Measurements from ENCODE around the gene CHN2.

CHN2 gene

DNA sequence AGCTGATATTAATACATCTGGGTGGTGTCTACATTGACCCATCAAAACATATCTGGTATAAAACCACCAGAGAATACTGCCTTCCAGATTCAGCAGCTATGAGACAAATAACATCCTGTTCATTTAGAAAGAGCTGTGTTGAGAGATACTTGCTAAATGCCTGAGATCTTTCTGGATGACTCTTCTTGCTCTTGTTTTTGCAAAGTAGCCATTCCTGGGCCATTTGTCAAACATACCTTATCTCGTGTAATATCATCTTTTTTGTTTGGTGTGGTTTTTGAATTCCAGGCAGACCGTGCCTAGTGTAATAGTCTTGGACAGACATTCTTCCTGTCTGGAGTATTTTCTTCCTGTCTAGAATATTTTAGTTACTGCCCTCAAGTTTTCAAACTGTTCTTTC is 294.4 kb downstream of the CHN2 start:
- peak; percentile 92 for ATAC-seq
- TF ChIP-seq TOX (CRISPR knock-in tag; IDR thresholded peaks at IDR 0.05; ENCODE audit: borderline replicate concordance) (0 out of 2 replicates have a peak, but pooled peaks have one; percentile 2), ZFP30 (CRISPR knock-in tag; IDR thresholded peaks at IDR 0.05) (no peak), ARNTL (CRISPR knock-in tag; IDR thresholded peaks at IDR 0.05; ENCODE audit: borderline replicate concordance, low read depth) (no peak), POU6F1 (CRISPR knock-in tag; IDR thresholded peaks at IDR 0.05; ENCODE audit: borderline replicate concordance, low read depth) (peak; percentile 12; the same call in 1 of the 2 replicates), ZFP3 (CRISPR knock-in tag; IDR thresholded peaks at IDR 0.05) (0 out of 2 replicates have a peak, but pooled peaks have one; percentile 35), ZNF8 (CRISPR knock-in tag; IDR thresholded peaks at IDR 0.05) (no peak), ISL1 (CRISPR knock-in tag; IDR thresholded peaks at IDR 0.05) (peak; percentile 86), CSDC2 (CRISPR knock-in tag; IDR thresholded peaks at IDR 0.05) (peak; percentile 72; the same call in 1 of the 2 replicates)
- TF ChIP-seq, protein P1, sequence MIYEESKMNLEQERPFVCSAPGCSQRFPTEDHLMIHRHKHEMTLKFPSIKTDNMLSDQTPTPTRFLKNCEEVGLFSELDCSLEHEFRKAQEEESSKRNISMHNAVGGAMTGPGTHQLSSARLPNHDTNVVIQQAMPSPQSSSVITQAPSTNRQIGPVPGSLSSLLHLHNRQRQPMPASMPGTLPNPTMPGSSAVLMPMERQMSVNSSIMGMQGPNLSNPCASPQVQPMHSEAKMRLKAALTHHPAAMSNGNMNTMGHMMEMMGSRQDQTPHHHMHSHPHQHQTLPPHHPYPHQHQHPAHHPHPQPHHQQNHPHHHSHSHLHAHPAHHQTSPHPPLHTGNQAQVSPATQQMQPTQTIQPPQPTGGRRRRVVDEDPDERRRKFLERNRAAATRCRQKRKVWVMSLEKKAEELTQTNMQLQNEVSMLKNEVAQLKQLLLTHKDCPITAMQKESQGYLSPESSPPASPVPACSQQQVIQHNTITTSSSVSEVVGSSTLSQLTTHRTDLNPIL (CRISPR knock-in tag; IDR thresholded peaks at IDR 0.05; ENCODE audit: low read depth) = no peak

GRCh38 chr7:29490094-29490607 is 295.6 kb downstream of the CHN2 start:
- no peak for ATAC-seq
- no peak for TF ChIP-seq CSDC2 (CRISPR knock-in tag; IDR thresholded peaks at IDR 0.05)
- no peak for TF ChIP-seq TCF4 (CRISPR knock-in tag; IDR thresholded peaks at IDR 0.05; ENCODE audit: borderline replicate concordance)
- peak; percentile 84 for TF ChIP-seq ZFP3 (CRISPR knock-in tag; IDR thresholded peaks at IDR 0.05)
- TF ChIP-seq ISL1 (CRISPR knock-in tag; IDR thresholded peaks at IDR 0.05) = no peak
- no peak for TF ChIP-seq ZNF8 (CRISPR knock-in tag; IDR thresholded peaks at IDR 0.05)

- peak; percentile 89 for TF ChIP-seq ISL1 (CRISPR knock-in tag; IDR thresholded peaks at IDR 0.05)
- 0 out of 2 replicates have a peak, but pooled peaks have one; percentile 12 for TF ChIP-seq CSDC2 (CRISPR knock-in tag; IDR thresholded peaks at IDR 0.05)
- TF ChIP-seq, protein P2, sequence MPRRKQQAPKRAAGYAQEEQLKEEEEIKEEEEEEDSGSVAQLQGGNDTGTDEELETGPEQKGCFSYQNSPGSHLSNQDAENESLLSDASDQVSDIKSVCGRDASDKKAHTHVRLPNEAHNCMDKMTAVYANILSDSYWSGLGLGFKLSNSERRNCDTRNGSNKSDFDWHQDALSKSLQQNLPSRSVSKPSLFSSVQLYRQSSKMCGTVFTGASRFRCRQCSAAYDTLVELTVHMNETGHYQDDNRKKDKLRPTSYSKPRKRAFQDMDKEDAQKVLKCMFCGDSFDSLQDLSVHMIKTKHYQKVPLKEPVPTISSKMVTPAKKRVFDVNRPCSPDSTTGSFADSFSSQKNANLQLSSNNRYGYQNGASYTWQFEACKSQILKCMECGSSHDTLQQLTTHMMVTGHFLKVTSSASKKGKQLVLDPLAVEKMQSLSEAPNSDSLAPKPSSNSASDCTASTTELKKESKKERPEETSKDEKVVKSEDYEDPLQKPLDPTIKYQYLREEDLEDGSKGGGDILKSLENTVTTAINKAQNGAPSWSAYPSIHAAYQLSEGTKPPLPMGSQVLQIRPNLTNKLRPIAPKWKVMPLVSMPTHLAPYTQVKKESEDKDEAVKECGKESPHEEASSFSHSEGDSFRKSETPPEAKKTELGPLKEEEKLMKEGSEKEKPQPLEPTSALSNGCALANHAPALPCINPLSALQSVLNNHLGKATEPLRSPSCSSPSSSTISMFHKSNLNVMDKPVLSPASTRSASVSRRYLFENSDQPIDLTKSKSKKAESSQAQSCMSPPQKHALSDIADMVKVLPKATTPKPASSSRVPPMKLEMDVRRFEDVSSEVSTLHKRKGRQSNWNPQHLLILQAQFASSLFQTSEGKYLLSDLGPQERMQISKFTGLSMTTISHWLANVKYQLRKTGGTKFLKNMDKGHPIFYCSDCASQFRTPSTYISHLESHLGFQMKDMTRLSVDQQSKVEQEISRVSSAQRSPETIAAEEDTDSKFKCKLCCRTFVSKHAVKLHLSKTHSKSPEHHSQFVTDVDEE (CRISPR knock-in tag; IDR thresholded peaks at IDR 0.05) = no peak
- 0 out of 2 replicates have a peak, but pooled peaks have one; percentile 52 for TF ChIP-seq POU6F1 (CRISPR knock-in tag; IDR thresholded peaks at IDR 0.05; ENCODE audit: borderline replicate concordance, low read depth)
- peak; percentile 91 for ATAC-seq
Observed at GRCh38 chr7:29494350-29494749, 299.8 kb downstream of the CHN2 start.

DNA sequence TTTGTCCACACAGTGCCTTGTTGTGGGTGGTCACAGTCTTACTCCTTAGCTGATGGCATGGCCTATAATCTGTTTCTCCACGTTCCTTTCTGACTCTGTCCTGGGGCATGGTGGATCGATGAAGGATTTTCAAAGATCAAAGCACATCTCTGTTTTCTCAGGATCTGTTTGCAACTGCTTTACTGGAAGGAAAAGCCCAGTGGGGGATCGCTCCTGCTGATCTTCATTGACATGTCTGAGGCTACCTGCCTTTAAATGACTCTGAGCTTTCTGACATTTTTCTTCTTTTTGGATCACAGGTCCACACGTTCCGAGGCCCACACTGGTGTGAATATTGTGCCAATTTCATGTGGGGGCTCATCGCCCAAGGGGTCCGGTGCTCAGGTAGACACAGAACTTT is 301.1 kb downstream of the CHN2 start:
- no peak for ATAC-seq
- TF ChIP-seq ZFP3 (CRISPR knock-in tag; IDR thresholded peaks at IDR 0.05) = no peak
- no peak for TF ChIP-seq ZNF70 (CRISPR knock-in tag; IDR thresholded peaks at IDR 0.05)
- TF ChIP-seq, protein P3, sequence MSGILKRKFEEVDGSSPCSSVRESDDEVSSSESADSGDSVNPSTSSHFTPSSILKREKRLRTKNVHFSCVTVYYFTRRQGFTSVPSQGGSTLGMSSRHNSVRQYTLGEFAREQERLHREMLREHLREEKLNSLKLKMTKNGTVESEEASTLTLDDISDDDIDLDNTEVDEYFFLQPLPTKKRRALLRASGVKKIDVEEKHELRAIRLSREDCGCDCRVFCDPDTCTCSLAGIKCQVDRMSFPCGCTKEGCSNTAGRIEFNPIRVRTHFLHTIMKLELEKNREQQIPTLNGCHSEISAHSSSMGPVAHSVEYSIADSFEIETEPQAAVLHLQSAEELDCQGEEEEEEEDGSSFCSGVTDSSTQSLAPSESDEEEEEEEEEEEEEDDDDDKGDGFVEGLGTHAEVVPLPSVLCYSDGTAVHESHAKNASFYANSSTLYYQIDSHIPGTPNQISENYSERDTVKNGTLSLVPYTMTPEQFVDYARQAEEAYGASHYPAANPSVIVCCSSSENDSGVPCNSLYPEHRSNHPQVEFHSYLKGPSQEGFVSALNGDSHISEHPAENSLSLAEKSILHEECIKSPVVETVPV (CRISPR knock-in tag; IDR thresholded peaks at IDR 0.05) = no peak
- TF ChIP-seq ZFP30 (CRISPR knock-in tag; IDR thresholded peaks at IDR 0.05) = no peak
- TF ChIP-seq, protein P4, sequence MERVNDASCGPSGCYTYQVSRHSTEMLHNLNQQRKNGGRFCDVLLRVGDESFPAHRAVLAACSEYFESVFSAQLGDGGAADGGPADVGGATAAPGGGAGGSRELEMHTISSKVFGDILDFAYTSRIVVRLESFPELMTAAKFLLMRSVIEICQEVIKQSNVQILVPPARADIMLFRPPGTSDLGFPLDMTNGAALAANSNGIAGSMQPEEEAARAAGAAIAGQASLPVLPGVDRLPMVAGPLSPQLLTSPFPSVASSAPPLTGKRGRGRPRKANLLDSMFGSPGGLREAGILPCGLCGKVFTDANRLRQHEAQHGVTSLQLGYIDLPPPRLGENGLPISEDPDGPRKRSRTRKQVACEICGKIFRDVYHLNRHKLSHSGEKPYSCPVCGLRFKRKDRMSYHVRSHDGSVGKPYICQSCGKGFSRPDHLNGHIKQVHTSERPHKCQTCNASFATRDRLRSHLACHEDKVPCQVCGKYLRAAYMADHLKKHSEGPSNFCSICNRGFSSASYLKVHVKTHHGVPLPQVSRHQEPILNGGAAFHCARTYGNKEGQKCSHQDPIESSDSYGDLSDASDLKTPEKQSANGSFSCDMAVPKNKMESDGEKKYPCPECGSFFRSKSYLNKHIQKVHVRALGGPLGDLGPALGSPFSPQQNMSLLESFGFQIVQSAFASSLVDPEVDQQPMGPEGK (CRISPR knock-in tag; IDR thresholded peaks at IDR 0.05; ENCODE audit: borderline replicate concordance) = no peak
- no peak for TF ChIP-seq TCF4 (CRISPR knock-in tag; IDR thresholded peaks at IDR 0.05; ENCODE audit: borderline replicate concordance)
- TF ChIP-seq ESRRG (CRISPR knock-in tag; IDR thresholded peaks at IDR 0.05) = no peak
- no peak for TF ChIP-seq ZNF8 (CRISPR knock-in tag; IDR thresholded peaks at IDR 0.05)
- no peak for TF ChIP-seq GLIS3 (CRISPR knock-in tag; IDR thresholded peaks at IDR 0.05)
- TF ChIP-seq SNAI2 (CRISPR knock-in tag; IDR thresholded peaks at IDR 0.05) = no peak
- no peak for TF ChIP-seq ARNTL (CRISPR knock-in tag; IDR thresholded peaks at IDR 0.05; ENCODE audit: borderline replicate concordance, low read depth)
- TF ChIP-seq BACH2 (CRISPR knock-in tag; IDR thresholded peaks at IDR 0.05; ENCODE audit: borderline replicate concordance) = no peak
- no peak for TF ChIP-seq OSR1 (CRISPR knock-in tag; IDR thresholded peaks at IDR 0.05)
- TF ChIP-seq ZNF565 (CRISPR knock-in tag; conservative IDR thresholded peaks at IDR 0.05; ENCODE audit: low read depth) = no peak
- TF ChIP-seq POU6F1 (CRISPR knock-in tag; IDR thresholded peaks at IDR 0.05; ENCODE audit: borderline replicate concordance, low read depth) = no peak
- no peak for TF ChIP-seq TOX (CRISPR knock-in tag; IDR thresholded peaks at IDR 0.05; ENCODE audit: borderline replicate concordance)

Data from SK-N-SH treated with all-trans-retinoic acid at 6 μM for 48 hours (cell line).